Stimulated activated CD4-positive, alpha-beta T cell treated with anti-CD3 and anti-CD28 coated beads, Interleukin-1b, Interleukin-23, amount 100 ng/mL, for 48 hours (primary cell): ENCODE data around the gene SLC13A3.

Experiments used
- DNase-seq: peaks from one replicate; pipeline ENCODE4 v3.0.0-alpha.2; 2020

SLC13A3 gene

DNA sequence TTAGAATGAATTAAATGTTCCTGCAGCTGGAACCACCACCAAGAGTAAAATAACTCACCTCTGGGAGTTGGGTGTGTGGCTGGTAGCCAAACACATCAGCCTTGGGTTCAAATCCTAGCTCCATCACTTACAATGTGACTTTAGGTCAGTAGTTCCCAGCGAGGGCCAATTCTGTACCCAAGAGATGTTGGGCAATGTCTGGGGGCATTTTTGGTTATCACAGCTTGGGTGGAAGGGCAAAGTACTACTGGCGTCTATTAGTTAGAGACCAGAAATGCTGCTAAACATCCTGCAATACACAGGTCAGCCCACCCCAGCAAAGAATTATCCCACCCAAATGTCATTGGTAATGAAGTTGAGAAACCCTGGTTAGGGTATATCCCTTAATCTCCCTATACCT, 48.8 kb downstream of the SLC13A3 start:
- DNase-seq = no peak

DNA sequence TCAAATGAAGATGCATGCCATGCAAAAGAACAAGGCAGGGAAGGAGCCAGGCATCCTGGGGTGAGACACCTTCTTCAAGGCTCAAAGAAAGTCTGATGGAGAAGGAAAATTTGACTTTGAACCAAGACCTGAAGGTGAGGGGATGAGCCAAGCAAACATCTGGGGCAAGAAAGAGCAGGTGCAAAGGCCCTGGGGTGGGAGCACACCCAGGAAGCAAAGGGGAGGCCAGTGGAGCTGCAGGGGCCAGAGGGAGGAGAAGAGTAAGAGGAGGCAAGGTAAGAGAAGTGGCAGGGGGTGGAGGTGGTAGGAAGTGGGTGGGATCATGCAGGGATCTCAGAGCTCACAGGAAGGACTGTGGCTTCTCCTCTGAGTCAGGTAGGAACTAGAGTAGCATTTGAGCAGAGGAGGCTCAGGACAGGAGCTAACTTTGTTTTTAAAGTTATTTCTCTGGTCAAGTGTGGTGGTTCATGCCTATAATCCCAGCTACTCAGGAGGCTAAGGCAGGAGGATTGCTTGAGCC, 49.6 kb downstream of the SLC13A3 start:
- no peak for DNase-seq

DNA sequence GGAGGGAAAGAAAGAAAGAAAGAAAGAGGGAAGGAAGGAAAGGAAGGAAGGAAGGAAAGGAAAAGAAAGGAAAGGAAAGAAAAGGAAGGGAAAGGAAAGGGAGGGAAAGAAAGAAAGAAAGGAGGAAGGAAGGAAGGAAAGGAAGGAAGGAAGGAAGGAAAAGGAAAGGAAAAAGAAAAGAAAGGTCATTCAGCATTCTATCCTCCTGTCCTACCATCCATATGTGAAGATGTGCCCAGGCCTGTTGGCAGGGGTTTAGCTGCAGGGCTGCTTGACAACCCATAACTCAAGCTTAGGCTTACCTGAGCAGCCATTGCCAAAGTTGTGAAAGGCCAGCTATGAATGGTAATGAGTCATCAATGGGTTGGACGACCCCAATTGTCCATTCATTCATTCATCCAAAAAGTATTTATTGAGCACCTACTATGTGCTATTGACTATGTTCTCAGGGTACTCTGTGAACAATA, 50.9 kb downstream of the SLC13A3 start:
- DNase-seq = no peak

- DNase-seq = no peak
These were observed 51.9 kb downstream of the SLC13A3 start for GRCh38 chr20:46599227-46599987.

GRCh38 chr20:46595933-46596332, 55.3 kb downstream of the SLC13A3 start:
- DNase-seq = no peak

GRCh38 chr20:46594725-46595124, 56.5 kb downstream of the SLC13A3 start:
- DNase-seq = no peak

DNA sequence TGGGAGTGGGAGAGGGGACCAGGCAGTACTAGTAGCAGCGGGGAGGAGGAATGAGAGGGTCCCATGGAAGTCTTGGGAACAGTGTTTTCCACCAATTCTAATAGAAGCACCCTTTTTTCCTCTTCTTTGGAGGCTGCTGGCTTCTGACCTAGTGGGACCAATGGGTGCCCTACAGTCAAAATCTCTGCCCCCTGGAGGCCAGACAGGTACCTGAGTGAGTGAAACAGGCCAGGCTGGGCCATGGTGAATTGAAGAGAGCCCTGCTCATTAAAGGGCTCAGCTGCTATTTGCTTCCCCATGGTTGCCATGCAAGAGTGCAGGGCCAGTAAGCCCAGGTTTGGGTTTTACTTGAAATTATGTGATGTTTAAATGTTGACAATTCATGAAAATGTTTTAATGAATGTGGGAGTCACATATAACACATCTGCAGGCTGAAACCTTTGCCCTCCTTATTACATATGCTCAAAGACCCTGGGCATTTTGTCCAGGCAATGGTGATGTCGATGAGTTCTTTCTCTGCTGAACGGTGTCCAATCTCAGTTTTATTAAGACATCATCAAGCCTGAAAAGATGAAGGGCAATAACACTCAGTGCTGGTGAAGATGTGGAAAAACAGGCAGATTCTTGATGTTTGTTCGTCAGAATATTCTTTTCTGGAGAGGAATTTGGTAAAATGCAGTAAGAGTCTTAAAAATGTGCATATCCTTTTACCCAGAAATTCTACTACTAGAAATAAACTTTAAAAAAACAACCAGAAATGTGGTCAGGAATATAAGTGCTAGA, 58.5 kb downstream of the SLC13A3 start:
- no peak for DNase-seq

DNA sequence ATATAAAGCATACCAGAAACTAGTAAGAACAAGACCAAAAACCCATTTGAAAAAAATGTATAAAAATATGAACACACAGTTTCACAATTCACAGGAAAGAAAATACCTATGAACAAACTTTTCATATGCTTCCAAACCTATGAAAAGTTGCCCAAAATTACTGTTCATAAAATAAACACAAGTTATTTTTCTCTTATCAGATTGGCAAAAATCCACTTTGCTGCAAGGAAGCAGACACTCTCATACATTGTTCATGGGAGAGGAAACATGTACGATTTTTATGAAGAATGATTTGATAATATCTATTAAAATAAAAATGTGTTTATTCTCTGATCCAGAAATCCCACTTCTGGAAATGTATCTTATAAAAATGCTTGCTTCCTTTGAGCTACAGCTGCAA, 60.8 kb downstream of the SLC13A3 start:
- no peak for DNase-seq

GRCh38 chr20:46588532-46589511, 62.4 kb downstream of the SLC13A3 start:
- no peak for DNase-seq

DNA sequence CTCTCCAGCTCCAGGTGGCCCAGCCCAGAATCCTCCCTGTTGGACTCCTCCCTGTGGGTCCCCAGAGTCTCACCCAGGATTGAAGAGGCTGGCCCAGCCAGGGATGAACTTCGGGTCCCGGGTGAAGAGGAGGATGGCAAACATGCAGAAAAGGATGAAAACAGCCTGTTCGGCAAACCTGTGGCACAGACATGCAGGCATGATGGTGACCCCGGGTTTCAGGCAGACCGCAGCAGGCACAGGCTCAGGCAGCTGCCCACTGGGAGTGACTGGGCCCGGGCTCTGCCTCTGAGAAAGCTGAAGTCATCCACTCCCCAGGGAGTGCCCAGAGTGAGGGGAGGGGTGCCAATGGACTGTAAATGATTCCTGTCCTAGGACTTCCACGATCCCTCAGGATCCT, 63.3 kb downstream of the SLC13A3 start:
- DNase-seq = no peak

DNA sequence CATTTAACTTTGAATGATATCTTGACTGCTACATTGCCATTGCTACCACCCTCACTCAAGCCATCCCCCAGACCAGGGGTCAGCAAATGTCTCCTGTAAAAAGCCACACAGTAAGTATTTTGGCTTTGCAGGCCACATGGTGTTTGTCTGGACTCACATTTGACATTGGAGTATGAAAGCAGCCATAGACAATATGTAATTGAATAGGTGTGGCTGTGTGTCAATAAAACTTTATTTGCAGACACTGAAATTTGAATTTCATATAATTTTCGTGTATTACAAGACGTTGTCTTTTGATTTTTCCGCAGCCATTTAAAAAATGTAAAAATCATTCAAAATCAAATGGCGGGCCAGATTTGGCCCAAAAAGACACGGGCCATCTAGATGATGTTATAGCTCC, 64.5 kb downstream of the SLC13A3 start:
- DNase-seq = no peak

DNA sequence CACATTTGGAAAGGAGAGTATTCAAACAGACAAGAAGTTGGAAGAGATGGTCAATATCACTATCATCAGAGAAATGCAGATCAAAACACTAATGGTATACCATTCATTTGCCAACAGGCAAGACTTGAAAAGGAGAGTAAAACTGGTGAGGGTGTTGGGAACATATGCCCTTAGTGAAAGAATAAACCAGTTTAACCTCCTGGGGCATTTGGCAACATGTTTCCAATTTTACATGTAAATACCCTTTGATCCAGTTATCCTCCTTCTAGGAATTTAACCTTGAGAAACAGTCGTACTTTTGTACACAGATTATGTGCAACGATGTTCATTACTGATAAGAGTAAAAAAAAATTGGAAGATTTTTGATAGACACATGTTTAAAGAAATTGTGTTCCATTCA, 66.8 kb downstream of the SLC13A3 start:
- DNase-seq = no peak

DNA sequence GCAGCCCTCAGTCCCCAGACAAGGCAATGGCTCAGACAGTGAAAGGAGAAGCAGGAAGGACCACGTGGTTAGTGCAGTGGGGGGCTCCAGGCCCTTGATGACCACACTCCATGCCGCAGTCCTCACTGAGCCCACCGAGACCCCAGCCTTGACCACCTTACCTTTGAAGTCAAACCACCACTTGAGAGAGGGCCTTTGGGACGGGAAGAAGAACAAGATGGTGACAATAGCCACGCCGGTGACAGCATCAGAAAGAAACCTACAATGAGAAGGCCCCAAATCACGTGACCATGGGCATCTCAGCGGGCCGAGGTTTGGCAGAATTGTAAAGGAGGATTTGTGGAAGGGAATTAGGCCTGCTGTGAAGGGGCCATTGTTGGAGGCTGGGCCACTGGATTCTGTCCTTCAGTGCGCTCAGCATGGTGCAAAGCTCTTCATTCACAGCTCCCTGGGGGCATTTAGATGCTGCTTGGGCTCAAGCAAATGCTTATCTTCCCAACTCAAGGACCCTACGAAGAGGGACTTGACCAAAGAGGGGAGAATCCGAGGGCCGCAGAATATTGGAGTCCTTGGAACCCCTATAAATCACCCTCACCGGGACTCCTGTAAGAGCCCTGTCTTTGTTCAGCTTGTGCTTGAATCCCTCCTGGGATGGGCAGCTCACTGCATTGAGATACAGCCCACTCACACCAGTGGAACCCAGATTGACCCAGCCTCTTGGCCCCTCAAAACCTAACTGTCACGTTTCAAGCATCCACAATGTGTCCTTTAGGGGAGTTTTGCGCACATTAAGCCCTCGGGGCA, 67.6 kb downstream of the SLC13A3 start:
- no peak for DNase-seq

- DNase-seq = no peak
These were observed 68.6 kb downstream of the SLC13A3 start for GRCh38 chr20:46582648-46583047.

- no peak for DNase-seq
These were observed 69.9 kb downstream of the SLC13A3 start for GRCh38 chr20:46581391-46581790.

GRCh38 chr20:46580613-46581205, 70.5 kb downstream of the SLC13A3 start:
- DNase-seq = no peak

- no peak for DNase-seq
These were observed 72.5 kb downstream of the SLC13A3 start for GRCh38 chr20:46578745-46579144.

- no peak for DNase-seq
These were observed 74.4 kb downstream of the SLC13A3 start for GRCh38 chr20:46576774-46577395.

DNA sequence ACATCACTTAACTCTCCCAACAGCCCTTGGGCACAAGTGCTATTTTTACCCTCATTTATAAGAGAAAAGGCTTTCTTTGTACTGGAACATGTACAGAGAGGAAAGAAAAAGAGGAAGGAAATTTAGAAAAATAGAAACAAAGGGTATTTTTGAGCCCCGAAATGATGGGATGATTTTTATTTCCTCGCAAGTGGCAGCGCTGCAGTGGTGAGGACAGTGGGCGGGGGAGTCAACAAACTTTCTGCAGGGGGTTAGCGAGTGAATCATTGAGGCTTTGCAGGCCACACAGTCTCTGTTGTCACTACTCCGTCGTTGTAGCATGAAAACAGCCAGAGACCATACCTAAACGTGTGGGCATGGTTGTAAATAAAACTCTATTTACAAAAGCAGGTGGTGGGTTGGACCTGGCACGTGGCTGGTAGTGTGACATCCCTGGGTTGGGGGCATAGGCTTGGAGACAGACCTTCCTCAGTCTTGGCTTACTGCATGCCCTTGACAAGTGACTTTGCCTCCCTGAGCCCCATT, 75.3 kb downstream of the SLC13A3 start:
- no peak for DNase-seq

DNA sequence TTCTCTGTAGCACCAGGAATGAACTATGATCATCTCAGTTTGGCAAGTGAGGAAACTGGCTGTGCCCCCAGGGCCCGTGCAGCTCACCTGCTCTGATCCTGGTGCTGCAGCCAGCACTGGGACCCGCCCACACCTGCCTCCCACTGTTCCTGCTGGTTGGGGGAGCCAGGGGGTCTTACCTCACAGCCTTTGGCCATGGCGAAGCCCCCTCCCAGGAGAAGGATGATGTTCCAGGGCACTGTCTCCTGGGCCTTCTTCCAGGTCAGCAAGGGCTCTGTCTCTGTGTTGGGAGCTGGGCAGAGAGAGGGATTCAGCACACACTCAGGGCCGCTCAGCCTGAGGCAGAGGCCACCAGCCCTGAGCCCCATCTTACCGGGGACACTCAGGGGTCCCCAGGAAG, 75.9 kb downstream of the SLC13A3 start:
- DNase-seq = no peak
